ENCODE data around the gene CBFA2T2.
"Not testable (repeated sequence)": the region's sequence is repeated elsewhere in the genome, so short reads cannot be mapped to it uniquely, and the experiment has no call there.

The CBFA2T2 gene

GRCh38 chr20:33531885-33532284, 42.0 kb downstream of the CBFA2T2 start:
- TF ChIP-seq CTCF (IDR thresholded peaks at IDR 0.05; ENCODE audit: low read depth, low read length, missing control alignments) = no peak
- DNase-seq = no peak
- Histone ChIP-seq H3K4me3 (ENCODE audit: low read depth, low read length) (no peak overlapping the region), H3K27ac (no peak overlapping the region), H3K27me3 (replicated peaks) (no peaks in the 10 kb centered on the region), H3K36me3 (replicated peaks) (no peaks in the 10 kb centered on the region)
- in situ Hi-C loops (cut with HindIII; ENCODE audit: low pct_ligation_motif_present, low sequenced_read_pairs) = no loop called here

GRCh38 chr20:33532753-33533459, 43.0 kb downstream of the CBFA2T2 start:
- TF ChIP-seq CTCF (IDR thresholded peaks at IDR 0.05; ENCODE audit: low read depth, low read length, missing control alignments) = no peak
- Histone ChIP-seq H3K27me3 (replicated peaks) (no peaks in the 10 kb centered on the region), H3K27ac (no peak overlapping the region), H3K36me3 (replicated peaks) (no peaks in the 10 kb centered on the region), H3K4me3 (ENCODE audit: low read depth, low read length) (no peak overlapping the region)
- DNase-seq = no peak
- in situ Hi-C loops (cut with HindIII; ENCODE audit: low pct_ligation_motif_present, low sequenced_read_pairs) = no loop called here

- H3K4me3 ChIP-seq (ENCODE audit: low read depth, low read length); H3K36me3 ChIP-seq (replicated peaks); in situ Hi-C loops (cut with HindIII; ENCODE audit: low pct_ligation_motif_present, low sequenced_read_pairs); H3K27me3 ChIP-seq (replicated peaks); H3K27ac ChIP-seq; DNase-seq: not testable (repeated sequence)
Observed at GRCh38 chr20:33535717-33536116, 45.8 kb downstream of the CBFA2T2 start.

- in situ Hi-C loops (cut with HindIII; ENCODE audit: low pct_ligation_motif_present, low sequenced_read_pairs) = no loop called here
- no peak overlapping the region for H3K4me3 ChIP-seq (ENCODE audit: low read depth, low read length)
- no peaks in the 10 kb centered on the region for H3K27me3 ChIP-seq (replicated peaks)
- no peak for DNase-seq
- TF ChIP-seq CTCF (IDR thresholded peaks at IDR 0.05; ENCODE audit: low read depth, low read length, missing control alignments) = no peak
- H3K27ac ChIP-seq = no peak overlapping the region
- no peaks in the 10 kb centered on the region for H3K36me3 ChIP-seq (replicated peaks)
Observed at GRCh38 chr20:33537608-33538007, 47.7 kb downstream of the CBFA2T2 start.

- in situ Hi-C loops (cut with HindIII; ENCODE audit: low pct_ligation_motif_present, low sequenced_read_pairs) = no loop called here
- no peak for DNase-seq
- H3K4me3 ChIP-seq (ENCODE audit: low read depth, low read length) = no peak overlapping the region
- no peak overlapping the region for H3K27ac ChIP-seq
- H3K36me3 ChIP-seq (replicated peaks) = no peaks in the 10 kb centered on the region
- no peaks in the 10 kb centered on the region for H3K27me3 ChIP-seq (replicated peaks)
- no peak for TF ChIP-seq CTCF (IDR thresholded peaks at IDR 0.05; ENCODE audit: low read depth, low read length, missing control alignments)
Observed at GRCh38 chr20:33539129-33539528, 49.2 kb downstream of the CBFA2T2 start.

- no peak for TF ChIP-seq CTCF (IDR thresholded peaks at IDR 0.05; ENCODE audit: low read depth, low read length, missing control alignments)
- no peak overlapping the region for H3K4me3 ChIP-seq (ENCODE audit: low read depth, low read length)
- in situ Hi-C loops (cut with HindIII; ENCODE audit: low pct_ligation_motif_present, low sequenced_read_pairs) = no loop called here
- no peak overlapping the region for H3K27ac ChIP-seq
- H3K27me3 ChIP-seq (replicated peaks) = no peaks in the 10 kb centered on the region
- DNase-seq = no peak
- H3K36me3 ChIP-seq (replicated peaks) = no peaks in the 10 kb centered on the region
Observed at GRCh38 chr20:33540427-33540826, 50.5 kb downstream of the CBFA2T2 start.
